HUES6 (cell line): Measurements from ENCODE around the gene STX4.
"Not testable (repeated sequence)": the region's sequence is repeated elsewhere in the genome, so short reads cannot be mapped to it uniquely, and the experiment has no call there.

ENCODE experiments used
- H3K27ac ChIP-seq: 2 replicates; pipeline ENCODE4 v1.7.0; 2013; ENCODE audit warnings: low read depth, mild to moderate bottlenecking, low read length, inconsistent platforms
- H3K27me3 ChIP-seq: 2 replicates; pipeline ENCODE4 v1.6.1; 2013; ENCODE audit warnings: low read length; ENCODE audit not compliant: control insufficient read depth, insufficient read depth
- H3K36me3 ChIP-seq: 2 replicates; pipeline ENCODE4 v1.6.1; 2013; ENCODE audit warnings: low read length; ENCODE audit not compliant: control insufficient read depth, insufficient read depth
- H3K4me1 ChIP-seq: 2 replicates; pipeline ENCODE4 v1.6.1; 2013; ENCODE audit warnings: low read length; ENCODE audit not compliant: control insufficient read depth, insufficient read depth
- H3K4me3 ChIP-seq: 2 replicates; pipeline ENCODE4 v1.5.1; 2013; ENCODE audit warnings: low read depth, low read length
- H3K9ac ChIP-seq: one replicate; pipeline ENCODE4 v1.6.1; 2013; ENCODE audit warnings: mild to moderate bottlenecking, low read length
- H3K9me3 ChIP-seq: 2 replicates; pipeline ENCODE4 v1.6.1; 2013; ENCODE audit warnings: low read depth, low read length; ENCODE audit not compliant: control insufficient read depth, insufficient read depth

Gene STX4

DNA sequence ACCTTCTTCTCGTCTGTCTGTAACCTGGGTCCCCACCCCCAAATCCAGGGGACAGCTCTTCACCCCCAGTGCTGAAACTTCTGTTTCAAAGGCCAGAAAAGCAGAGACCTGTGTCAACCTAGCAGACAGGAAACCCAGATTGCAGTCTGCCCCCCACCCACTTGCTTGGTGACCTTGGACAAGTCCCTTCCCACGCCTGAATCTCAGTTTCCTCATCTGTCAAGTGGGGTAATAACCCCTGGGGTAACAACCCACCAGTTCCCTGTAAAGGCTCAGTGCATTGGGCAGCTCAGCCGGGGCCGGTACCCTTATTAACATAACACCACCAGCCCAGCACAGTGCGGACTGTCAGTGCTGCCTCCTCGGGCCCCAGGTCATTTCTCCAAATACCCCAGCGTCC lies 24.2 kb upstream of the STX4 start:
- H3K27me3 ChIP-seq, result peaks cover 17% of the 10 kb centered on the region

DNA sequence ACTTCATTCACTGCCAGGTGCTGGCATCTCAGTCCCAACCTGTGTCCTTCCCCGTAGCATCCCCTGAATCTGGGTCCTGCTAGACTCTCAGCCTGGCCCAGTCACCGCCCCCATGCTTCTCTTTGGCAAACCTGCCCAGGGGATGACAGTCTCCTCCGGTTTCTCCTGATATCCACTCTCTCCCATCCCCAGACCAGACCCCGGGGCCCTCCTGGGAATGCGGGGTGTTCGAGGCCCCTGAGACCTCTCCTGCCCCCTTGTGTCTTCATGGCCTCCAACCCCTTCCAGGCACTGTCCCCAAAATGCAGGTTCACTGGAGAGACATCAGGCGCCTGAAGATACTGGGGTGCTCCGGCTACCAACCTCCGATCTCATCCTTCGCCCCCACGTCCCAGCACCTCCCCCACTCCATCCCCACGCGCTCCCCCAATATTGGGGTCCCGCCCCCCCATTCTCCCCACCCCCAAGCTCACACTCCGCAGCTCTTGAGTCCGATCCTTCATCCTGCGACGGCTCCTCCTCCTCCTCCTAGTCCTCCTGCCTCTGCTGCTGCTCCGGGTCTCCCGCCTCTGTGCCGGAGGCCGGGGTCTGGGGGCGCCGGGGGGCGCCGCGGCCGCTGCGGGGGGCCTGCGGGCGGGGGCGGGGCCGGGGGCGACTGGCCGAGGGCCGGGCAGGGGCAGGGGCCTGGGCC lies 23.3 kb upstream of the STX4 start:
- H3K27me3 ChIP-seq, result peaks cover 17% of the 10 kb centered on the region
- no peaks in the 10 kb centered on the region for H3K9me3 ChIP-seq
- H3K4me3 ChIP-seq, result peak overlapping the region; percentile 60
- peaks cover 21% of the 10 kb centered on the region for H3K4me1 ChIP-seq
- peak overlapping the region; percentile 19 for H3K9ac ChIP-seq
- H3K27ac ChIP-seq, result no peak overlapping the region
- no peaks in the 10 kb centered on the region for H3K36me3 ChIP-seq

More for the DNA sequence above, 24.2 kb upstream of the STX4 start:
- no peak overlapping the region for H3K9ac ChIP-seq
- H3K27ac ChIP-seq, result no peak overlapping the region
- H3K4me1 ChIP-seq, result peaks cover 21% of the 10 kb centered on the region
- H3K9me3 ChIP-seq, result no peaks in the 10 kb centered on the region
- no peak overlapping the region; the same call in 1 of the 2 replicates for H3K4me3 ChIP-seq
- no peaks in the 10 kb centered on the region for H3K36me3 ChIP-seq

DNA sequence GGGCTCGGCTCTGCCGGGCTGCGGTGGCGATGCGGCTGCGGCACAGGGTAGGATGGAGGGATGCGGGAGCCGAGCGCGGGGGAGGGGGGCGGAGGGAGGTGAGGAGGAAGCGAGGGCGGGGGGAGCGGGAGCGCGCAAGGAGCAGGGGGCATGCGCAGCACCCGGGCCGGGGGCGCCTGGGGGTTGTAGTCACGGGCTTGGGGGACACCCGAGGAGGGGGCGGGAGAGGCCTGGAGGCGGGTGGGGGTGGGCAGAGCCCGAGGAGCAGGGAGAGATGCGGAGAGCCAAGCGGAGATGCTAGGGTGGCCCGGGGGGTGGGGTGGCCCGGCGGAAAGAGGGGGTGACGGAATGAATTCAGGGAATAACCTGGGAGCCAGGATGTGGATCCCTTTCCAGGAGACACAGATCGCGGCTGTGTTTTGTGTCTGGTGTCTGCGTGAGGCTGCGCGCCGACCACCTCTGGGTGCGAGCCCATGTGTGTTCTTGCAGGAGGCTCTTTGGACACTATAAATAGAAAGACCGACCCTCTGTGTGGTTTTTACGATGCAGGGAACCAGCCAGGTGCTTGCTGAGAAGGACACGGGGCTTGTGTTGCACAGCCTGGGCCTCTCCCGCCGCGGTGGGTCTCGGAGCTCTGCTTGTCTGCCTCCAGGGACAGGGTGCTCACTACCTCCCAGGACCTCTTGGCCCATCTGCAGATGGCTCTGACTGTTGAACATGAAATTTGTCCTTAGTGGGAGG lies 22.6 kb upstream of the STX4 start, which contains the start of gene STX1B:
STX1B (minus strand) TSS at position 54 of the 741 bp plus-strand sequence. CDS start 242 bp downstream, outside the sequence.
- H3K36me3 ChIP-seq, result no peaks in the 10 kb centered on the region
- peaks cover 20% of the 10 kb centered on the region for H3K4me1 ChIP-seq
- H3K27me3 ChIP-seq, result peaks cover 17% of the 10 kb centered on the region
- peak within 1 kb of the TSS; percentile 71 for H3K4me3 ChIP-seq
- peak within 1 kb of the TSS; percentile 19 for H3K9ac ChIP-seq
- no peak within 1 kb of the TSS for H3K27ac ChIP-seq
- no peaks in the 10 kb centered on the region for H3K9me3 ChIP-seq

GRCh38 chr16:31011815-31012214 lies 21.5 kb upstream of the STX4 start:
- not testable (repeated sequence) for H3K36me3 ChIP-seq, H3K9me3 ChIP-seq, H3K4me3 ChIP-seq, H3K9ac ChIP-seq, H3K27ac ChIP-seq
- Histone ChIP-seq H3K4me1 (peaks cover 15% of the 10 kb centered on the region), H3K27me3 (peaks cover 17% of the 10 kb centered on the region)

DNA sequence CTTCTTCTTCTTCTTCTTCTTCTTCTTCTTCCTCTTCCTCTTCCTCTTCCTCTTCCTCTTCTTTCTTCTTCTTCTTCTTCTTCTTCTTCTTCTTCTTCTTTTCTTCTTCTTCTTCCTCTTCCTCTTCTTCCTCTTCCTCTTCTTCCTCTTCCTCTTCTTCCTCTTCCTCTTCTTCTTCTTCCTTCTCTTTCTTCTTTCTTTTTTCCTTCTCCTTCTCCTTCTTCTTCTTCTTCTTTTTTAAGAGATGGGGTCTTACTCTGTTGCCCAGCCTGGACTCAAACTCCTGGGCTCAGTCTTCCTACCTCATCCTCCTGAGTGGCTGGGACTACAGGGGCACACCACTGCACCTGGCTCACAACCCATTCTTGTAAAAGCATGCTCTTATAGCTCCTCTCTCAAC lies 20.1 kb upstream of the STX4 start:
- not testable (repeated sequence) for H3K4me3 ChIP-seq, H3K4me1 ChIP-seq, H3K27ac ChIP-seq

DNA sequence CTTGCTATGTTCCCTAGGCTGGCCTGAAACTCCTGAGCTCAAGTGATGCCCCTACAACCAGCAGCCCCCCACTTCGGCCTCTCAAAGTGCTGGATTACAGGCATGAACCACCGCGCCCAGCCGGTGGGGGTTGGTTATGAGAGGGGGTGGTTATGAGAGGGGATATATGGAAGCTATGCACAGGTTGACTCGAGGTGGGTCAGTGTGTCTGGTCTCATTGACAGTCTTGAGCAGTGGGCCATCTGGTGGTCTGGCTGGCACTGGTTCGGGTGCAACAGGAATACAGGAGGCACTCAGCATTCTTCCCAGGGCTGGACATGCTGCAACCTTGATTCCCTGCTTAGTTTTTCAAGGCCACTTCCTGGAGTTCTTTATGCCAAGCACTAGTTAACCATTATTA lies 17.3 kb upstream of the STX4 start:
- Histone ChIP-seq H3K27ac (no peak overlapping the region), H3K27me3 (peaks cover 15% of the 10 kb centered on the region), H3K9ac (no peak overlapping the region), H3K9me3 (no peaks in the 10 kb centered on the region), H3K4me1 (no peaks in the 10 kb centered on the region), H3K4me3 (no peak overlapping the region), H3K36me3 (no peaks in the 10 kb centered on the region)

More for the DNA sequence above, 20.1 kb upstream of the STX4 start:
- not testable (repeated sequence) for H3K9me3 ChIP-seq, H3K36me3 ChIP-seq, H3K9ac ChIP-seq
- H3K27me3 ChIP-seq, result peaks cover 17% of the 10 kb centered on the region

GRCh38 chr16:31017756-31018155 lies 15.6 kb upstream of the STX4 start:
- not testable (repeated sequence) for H3K4me1 ChIP-seq, H3K27me3 ChIP-seq, H3K36me3 ChIP-seq, H3K9me3 ChIP-seq, H3K27ac ChIP-seq, H3K4me3 ChIP-seq, H3K9ac ChIP-seq

- H3K27ac ChIP-seq, result no peak overlapping the region
- H3K4me1 ChIP-seq, result peaks cover 3% of the 10 kb centered on the region; the same call in 1 of the 2 replicates
- no peak overlapping the region for H3K9ac ChIP-seq
- H3K4me3 ChIP-seq, result no peak overlapping the region
- H3K27me3 ChIP-seq, result no peaks in the 10 kb centered on the region
- H3K36me3 ChIP-seq, result no peaks in the 10 kb centered on the region
- H3K9me3 ChIP-seq, result no peaks in the 10 kb centered on the region
Observed at GRCh38 chr16:31020536-31020935, 12.8 kb upstream of the STX4 start.

DNA sequence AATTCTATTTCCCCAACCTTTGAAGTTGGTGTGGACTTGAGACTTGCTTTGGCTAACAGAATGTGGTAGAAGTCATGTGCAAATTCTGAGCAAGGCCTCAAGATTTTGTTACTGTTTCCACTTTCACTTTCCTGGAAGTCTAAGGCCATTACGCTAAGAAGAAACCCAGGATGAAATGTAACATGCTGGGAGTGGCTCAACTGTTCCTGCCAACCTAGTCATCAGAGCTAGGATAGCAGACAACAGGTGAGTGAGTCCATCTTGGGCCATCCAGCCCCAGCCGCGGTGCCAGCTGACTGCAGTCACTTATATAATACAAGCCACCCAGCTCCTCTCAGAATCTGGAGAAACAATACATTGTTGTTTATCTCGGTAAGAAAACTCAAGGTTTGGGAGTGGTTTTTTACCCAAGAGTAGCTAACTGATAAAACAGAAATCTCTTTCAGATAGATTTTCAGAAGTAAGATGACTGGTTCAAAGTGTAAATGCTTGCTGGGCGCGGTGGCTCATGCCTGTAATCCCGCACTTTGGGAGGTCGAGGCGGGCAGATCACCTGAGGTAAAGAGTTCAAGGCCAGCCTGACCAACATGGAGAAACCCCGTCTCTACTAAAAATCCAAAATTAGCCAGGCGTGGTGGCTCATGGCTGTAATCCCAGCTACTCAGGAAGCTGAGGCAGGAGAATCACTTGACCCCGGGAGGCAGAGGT lies 10.7 kb upstream of the STX4 start:
- H3K36me3 ChIP-seq, result no peaks in the 10 kb centered on the region
- H3K9me3 ChIP-seq, result no peaks in the 10 kb centered on the region
- H3K4me1 ChIP-seq, result peaks cover 7% of the 10 kb centered on the region; the same call in 1 of the 2 replicates
- no peak overlapping the region for H3K9ac ChIP-seq
- H3K4me3 ChIP-seq, result no peak overlapping the region
- H3K27me3 ChIP-seq, result no peaks in the 10 kb centered on the region
- no peak overlapping the region for H3K27ac ChIP-seq

GRCh38 chr16:31023252-31023602 lies 10.1 kb upstream of the STX4 start:
- Histone ChIP-seq H3K4me3 (no peak overlapping the region), H3K9me3 (no peaks in the 10 kb centered on the region), H3K4me1 (peaks cover 7% of the 10 kb centered on the region; the same call in 1 of the 2 replicates), H3K36me3 (no peaks in the 10 kb centered on the region), H3K27me3 (no peaks in the 10 kb centered on the region), H3K9ac (no peak overlapping the region), H3K27ac (no peak overlapping the region)
